HG03064 (cell line): ENCODE measurements around the gene KRTAP5-5.

Experiments used
- ATAC-seq: cut with Tn5 transposase; IDR thresholded peaks from one replicate; pipeline ENCODE4 v1.9.1; 2021; ENCODE audit warnings: low read depth; ENCODE audit not compliant: unreplicated experiment

KRTAP5-5 gene

DNA sequence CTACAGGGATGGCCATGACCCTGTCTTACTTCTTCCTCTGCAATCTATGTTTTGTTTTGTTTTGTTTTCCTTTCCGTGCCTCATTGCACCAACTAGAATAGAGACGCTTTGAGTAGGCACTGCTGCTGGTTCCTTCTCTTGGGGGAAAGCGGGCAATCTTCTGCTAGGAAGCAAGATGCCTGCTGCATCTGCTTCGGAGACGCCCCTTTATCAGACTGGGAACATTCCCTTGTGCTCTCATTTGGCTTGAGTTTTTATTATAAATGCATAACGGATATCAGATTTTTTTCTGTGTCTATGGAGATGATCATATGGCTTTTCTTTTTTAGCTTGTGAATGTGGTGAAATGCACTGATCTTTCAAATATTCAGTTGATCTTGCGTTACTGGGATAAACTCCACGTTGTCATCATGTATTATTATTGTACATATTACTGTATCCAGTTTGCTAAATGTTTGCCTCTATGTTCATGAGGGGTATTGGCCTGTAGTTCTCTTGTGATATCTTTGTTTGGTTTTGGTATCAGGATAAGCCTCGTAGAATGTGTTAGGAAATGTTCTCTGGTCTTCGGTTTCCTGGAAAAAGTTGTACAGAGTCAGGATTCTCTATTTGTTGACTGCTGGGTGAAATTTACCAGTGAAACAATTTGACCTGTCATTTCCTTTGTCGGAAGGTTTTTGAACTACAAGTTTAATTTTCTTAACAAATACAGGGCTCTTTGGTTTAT lies 44.0 kb downstream of the KRTAP5-5 start:
- ATAC-seq = no peak

DNA sequence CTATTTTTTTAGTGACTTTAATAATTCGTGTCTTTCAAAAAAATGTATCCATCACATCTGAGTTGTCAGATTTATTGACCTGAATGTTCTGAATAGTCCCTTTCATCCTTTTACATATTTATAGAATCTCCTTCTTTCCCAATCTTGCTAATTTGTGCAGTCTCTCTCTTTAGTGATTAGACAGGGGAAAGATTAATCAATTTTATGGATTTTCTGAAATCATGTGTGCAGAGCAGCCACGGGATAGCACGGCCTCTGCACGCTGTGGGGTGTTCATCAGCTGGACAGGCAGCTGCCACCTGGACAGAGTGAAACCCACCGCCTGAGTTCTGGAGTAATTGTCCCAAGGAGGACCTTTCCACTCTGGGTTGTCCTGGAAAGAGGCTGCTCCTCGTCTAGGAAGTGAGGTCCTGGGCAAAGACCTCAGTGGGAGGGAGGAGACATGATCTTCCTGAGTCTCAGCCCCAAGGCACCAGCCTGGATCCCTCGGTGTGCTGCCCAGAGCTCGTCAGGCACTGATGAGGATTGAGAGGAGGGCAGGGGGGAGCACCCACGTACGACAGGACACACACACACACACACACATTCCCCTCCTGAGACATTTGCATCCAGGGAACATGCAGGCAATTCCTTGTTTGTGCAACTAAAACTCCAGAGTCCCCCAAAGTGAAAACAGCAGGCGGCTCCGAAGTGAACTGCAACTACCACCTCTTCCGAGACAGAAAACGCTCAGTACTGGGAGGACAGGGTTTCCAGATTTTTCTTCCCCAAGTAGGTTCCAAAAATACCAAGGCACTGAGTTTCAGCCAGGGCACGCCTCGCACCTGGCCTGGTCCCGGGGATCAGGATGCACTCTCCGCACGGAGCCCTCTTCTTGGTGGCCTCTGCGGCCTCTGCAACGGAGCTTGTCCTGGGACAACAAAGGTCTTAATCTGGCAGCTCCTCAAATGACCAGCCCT lies 44.9 kb downstream of the KRTAP5-5 start:
- ATAC-seq = no peak

DNA sequence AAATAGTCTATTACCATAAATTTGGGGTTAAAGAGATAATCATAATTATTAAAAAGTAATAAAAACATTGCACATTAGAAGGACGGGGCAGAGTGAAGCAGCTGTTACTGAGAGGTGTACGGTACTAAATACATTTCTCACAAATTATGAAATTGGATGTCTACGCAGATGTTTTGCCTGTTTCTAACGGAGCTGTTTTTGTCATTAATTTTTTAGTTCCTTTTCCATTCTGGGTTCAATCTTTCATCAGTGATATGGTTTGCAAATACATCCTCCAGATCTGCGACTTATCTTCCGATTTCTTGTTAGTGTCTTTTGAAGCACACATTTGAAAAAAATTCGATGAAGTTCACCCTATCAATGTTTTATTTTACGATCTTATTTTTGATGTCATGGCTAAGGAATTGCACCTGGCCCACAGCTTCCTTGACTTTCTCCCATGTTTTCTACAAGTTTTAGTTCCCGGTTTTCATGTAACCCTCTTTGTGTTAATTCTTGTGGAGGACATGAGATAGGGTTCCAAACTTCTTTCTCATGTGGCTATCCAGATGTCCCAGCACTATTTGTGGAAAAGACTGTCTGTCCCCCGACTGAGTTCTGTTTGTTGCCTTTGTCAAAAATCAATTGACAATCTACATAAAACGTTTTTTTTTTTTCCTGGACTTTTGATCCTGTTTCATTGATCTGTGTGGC lies 46.1 kb downstream of the KRTAP5-5 start:
- ATAC-seq = no peak

DNA sequence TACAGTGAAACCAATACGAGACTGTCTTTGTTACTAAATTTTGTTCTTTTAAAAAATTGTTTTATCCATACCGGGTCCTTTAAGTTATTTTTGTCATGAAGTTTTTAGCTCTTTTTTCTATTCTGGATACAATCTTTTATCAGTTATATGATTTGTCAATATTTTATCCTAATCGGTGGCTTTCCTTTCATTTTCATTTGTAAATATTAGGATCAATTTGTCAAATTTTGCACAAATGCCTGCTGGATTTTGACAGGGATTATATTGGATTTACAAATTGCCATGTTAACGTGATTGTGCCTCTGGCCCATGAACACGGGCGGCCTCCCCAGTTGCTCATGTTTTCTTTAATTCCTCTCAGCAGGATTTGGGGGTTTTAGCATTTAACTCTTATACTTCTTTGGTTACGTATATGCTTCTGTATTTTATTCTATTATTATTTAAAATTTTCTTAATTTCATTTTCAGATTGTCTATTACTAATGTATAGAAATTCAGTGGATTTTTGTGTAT lies 46.7 kb downstream of the KRTAP5-5 start:
- no peak for ATAC-seq

DNA sequence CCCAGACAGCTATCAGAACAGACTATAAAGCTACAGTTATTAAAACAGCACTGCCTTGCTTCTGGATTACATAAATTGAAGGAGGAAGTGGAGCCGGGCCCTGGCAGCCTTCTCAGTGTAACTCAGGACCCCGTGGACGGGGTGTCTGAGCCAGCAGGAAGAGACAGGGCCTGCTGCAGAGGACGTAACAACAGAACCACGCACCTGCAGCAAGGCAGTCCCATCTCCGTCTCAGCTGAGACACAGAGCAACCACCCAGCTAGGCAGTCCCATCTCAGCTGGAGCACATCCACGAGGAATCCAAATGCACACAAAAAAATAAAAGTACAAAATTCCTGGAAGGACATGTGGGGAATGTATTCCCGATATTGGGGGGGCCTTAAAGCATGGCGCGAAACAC lies 50.3 kb downstream of the KRTAP5-5 start:
- no peak for ATAC-seq
